NCI-H526 (cell line): ENCODE data around the gene ZNF30.
"Not testable (repeated sequence)": the region's sequence is repeated elsewhere in the genome, so short reads cannot be mapped to it uniquely, and the experiment has no call there.

Experiments
- DNase-seq, 2 experiments: peaks; one replicate each; lab custom pipeline; 2025; lab: John Stamatoyannopoulos, UW

ZNF30 gene

GRCh38 chr19:34985249-34986022, 58.7 kb downstream of the ZNF30 start:
- DNase-seq = no peak

- no peak for DNase-seq
These were observed 61.4 kb downstream of the ZNF30 start for GRCh38 chr19:34988119-34988518.

GRCh38 chr19:34989298-34989697, 62.6 kb downstream of the ZNF30 start:
- no peak for DNase-seq

- no peak for DNase-seq
These were observed 64.0 kb downstream of the ZNF30 start for GRCh38 chr19:34990578-34991192.

- no peak for DNase-seq
These were observed 65.0 kb downstream of the ZNF30 start for GRCh38 chr19:34991542-34992333.

- DNase-seq = not testable (repeated sequence)
These were observed 65.9 kb downstream of the ZNF30 start for GRCh38 chr19:34992582-34992981.

- no peak for DNase-seq
These were observed 67.6 kb downstream of the ZNF30 start for GRCh38 chr19:34994286-34994642.
